ENCODE measurements around the gene WBP1.
"Not testable (repeated sequence)": the region's sequence is repeated elsewhere in the genome, so short reads cannot be mapped to it uniquely, and the experiment has no call there.

WBP1 gene

GRCh38 chr2:74428675-74429074, 29.6 kb upstream of the WBP1 start:
- DNase-seq: no peak

GRCh38 chr2:74429487-74430451, 28.5 kb upstream of the WBP1 start:
- no peak for DNase-seq

- DNase-seq: no peak
Measured at GRCh38 chr2:74430502-74430901, 27.7 kb upstream of the WBP1 start.

GRCh38 chr2:74436111-74436805, 22.0 kb upstream of the WBP1 start:
- no peak for DNase-seq

GRCh38 chr2:74436848-74437695, 21.2 kb upstream of the WBP1 start:
- DNase-seq: no peak

- DNase-seq: no peak
Measured at GRCh38 chr2:74438248-74438647, 20.0 kb upstream of the WBP1 start.

- DNase-seq: no peak
Measured at GRCh38 chr2:74439373-74439772, 18.9 kb upstream of the WBP1 start.

GRCh38 chr2:74439803-74440377, 18.3 kb upstream of the WBP1 start:
- no peak for DNase-seq

GRCh38 chr2:74440378-74441169, 17.7 kb upstream of the WBP1 start:
- peak; percentile 54 for DNase-seq

GRCh38 chr2:74441170-74441689, 17.0 kb upstream of the WBP1 start:
- DNase-seq: no peak

- DNase-seq: no peak
Measured at GRCh38 chr2:74441690-74442482, 16.4 kb upstream of the WBP1 start, which contains the start of gene RTKN. Gene RTKN (minus strand): TSS chr2:74441937. CDS start chr2:74441816, 121 bp downstream.

- not testable (repeated sequence) for DNase-seq
Measured at GRCh38 chr2:74442483-74443297, 15.5 kb upstream of the WBP1 start.

GRCh38 chr2:74444498-74445318, 13.5 kb upstream of the WBP1 start:
- no peak for DNase-seq

GRCh38 chr2:74447230-74447999, 10.8 kb upstream of the WBP1 start:
- DNase-seq: no peak

GRCh38 chr2:74448771-74449170, 9.5 kb upstream of the WBP1 start:
- no peak for DNase-seq

GRCh38 chr2:74450570-74451190, 7.6 kb upstream of the WBP1 start:
- no peak for DNase-seq

Data from activated CD4-positive, alpha-beta T cell treated with anti-CD3 and anti-CD28 coated beads, Interleukin-10, Interleukin-2, amounts not matched to agents 100 ng/mL and 50 ng/mL, durations not matched to agents 16 hours and 8 hours (primary cell).